HepG2 (cell line): Measurements from ENCODE around the gene MTIF3. TPM values are rescaled to one million over a fixed set of nuclear protein-coding genes. Genes with fewer than 3 reads are reported as not detected.

Source experiments
- ARID5B ChIP-seq: IDR thresholded peaks from 2 replicates; pipeline ENCODE4 v1.4.0; 2020; ENCODE audit warnings: mild to moderate bottlenecking, missing genetic modification reagents
- CENPX ChIP-seq: sonication (generic); formaldehyde crosslinking; IDR thresholded peaks from 2 replicates; pipeline ENCODE4 v1.9.0; 2021; ENCODE audit warnings: mild to moderate bottlenecking, missing genetic modification reagents, moderate library complexity
- GLMP ChIP-seq: sonication (generic); formaldehyde crosslinking; IDR thresholded peaks from 2 replicates; pipeline ENCODE4 v1.9.0; 2021; ENCODE audit warnings: missing genetic modification reagents, mild to moderate bottlenecking, borderline replicate concordance
- NCOA5 ChIP-seq: sonication (generic); formaldehyde crosslinking; IDR thresholded peaks from 2 replicates; pipeline ENCODE4 v1.4.0; 2020; ENCODE audit warnings: missing genetic modification reagents
- ONECUT2 ChIP-seq: sonication (generic); formaldehyde crosslinking; IDR thresholded peaks from 2 replicates; pipeline ENCODE4 v1.4.0; 2020; ENCODE audit warnings: missing genetic modification reagents
- PAF1 ChIP-seq: IDR thresholded peaks from 2 replicates; pipeline ENCODE4 v1.6.1; 2016; ENCODE audit warnings: missing genetic modification reagents, missing compliant biosample characterization
- RFX5 ChIP-seq: IDR thresholded peaks from 2 replicates; pipeline ENCODE4 v1.6.1; 2011; ENCODE audit warnings: low read depth, low read length, improper control_type of control experiment
- TBX2 ChIP-seq: sonication (generic); formaldehyde crosslinking; IDR thresholded peaks from 2 replicates; pipeline ENCODE4 v1.5.0; 2020; ENCODE audit warnings: missing genetic modification reagents, mild to moderate bottlenecking, borderline replicate concordance
- ZBTB10 ChIP-seq: sonication (generic); formaldehyde crosslinking; IDR thresholded peaks from 2 replicates; pipeline ENCODE4 v1.4.0; 2020; ENCODE audit warnings: missing genetic modification reagents, borderline replicate concordance
- ZC3H13 ChIP-seq: sonication (generic); formaldehyde crosslinking; IDR thresholded peaks from 2 replicates; pipeline ENCODE4 v1.8.1; 2023; ENCODE audit warnings: mild to moderate bottlenecking, missing genetic modification reagents, moderate library complexity
- ZFX ChIP-seq: sonication (generic); formaldehyde crosslinking; IDR thresholded peaks from 2 replicates; pipeline ENCODE4 v1.4.0; 2020; ENCODE audit warnings: mild to moderate bottlenecking, low read depth, missing genetic modification reagents, moderate library complexity
- ZKSCAN8 ChIP-seq: IDR thresholded peaks from 2 replicates; pipeline ENCODE4 v1.6.1; 2016; ENCODE audit warnings: borderline replicate concordance, missing genetic modification reagents, missing compliant biosample characterization
- ZNF263 ChIP-seq: sonication (generic); formaldehyde crosslinking; IDR thresholded peaks from 2 replicates; pipeline ENCODE4 v1.4.0; 2020; ENCODE audit warnings: missing genetic modification reagents
- ZNF280D ChIP-seq: sonication (generic); formaldehyde crosslinking; IDR thresholded peaks from 2 replicates; pipeline ENCODE4 v1.5.1; 2020; ENCODE audit warnings: mild to moderate bottlenecking, missing genetic modification reagents
- ZNF33B ChIP-seq: sonication (generic); formaldehyde crosslinking; IDR thresholded peaks from 2 replicates; pipeline ENCODE4 v1.5.1; 2020; ENCODE audit warnings: mild to moderate bottlenecking, missing genetic modification reagents
- ZNF563 ChIP-seq: sonication (generic); formaldehyde crosslinking; IDR thresholded peaks from 2 replicates; pipeline ENCODE4 v1.8.0; 2022; ENCODE audit warnings: mild to moderate bottlenecking, moderate library complexity, missing genetic modification reagents
- ZNF572 ChIP-seq: sonication (generic); formaldehyde crosslinking; IDR thresholded peaks from 2 replicates; pipeline ENCODE4 v1.5.1; 2020; ENCODE audit warnings: mild to moderate bottlenecking, missing genetic modification reagents
- ZNF614 ChIP-seq: IDR thresholded peaks from 2 replicates; pipeline ENCODE4 v1.6.1; 2018; ENCODE audit warnings: missing biosample characterization, missing genetic modification reagents, inconsistent platforms, borderline replicate concordance
- ZNF850 ChIP-seq: sonication (generic); formaldehyde crosslinking; conservative IDR thresholded peaks from 2 replicates; pipeline ENCODE4 v1.9.0; 2021; ENCODE audit warnings: mild to moderate bottlenecking, missing genetic modification reagents
- polyA plus RNA-seq, 8 experiments: library from polyadenylated mRNA; depleted of rRNA in 3 of 8; stranded (reverse) in 7 of 8; unstranded in 1 of 8; fragments of >200 nt; fragmentation: Illumina TruSeq in 4 of 8; extraction: Trizol in 4 of 8; gene quantifications; 2 replicates each; pipeline versions ENCODE4 v1.2.1 to v1.2.3, GENCODE V29; 2011 to 2016; ENCODE audit warnings: low read depth in 4 of 8, missing spikeins in 1 of 8, mixed read lengths in 1 of 8; ENCODE audit not compliant: insufficient read depth in 1 of 8
- total RNA-seq, 5 experiments: library from RNA; depleted of rRNA; stranded (reverse); fragments of >200 nt; fragmentation: Illumina TruSeq; extraction: Trizol; gene quantifications; 2 replicates each; pipeline ENCODE4 v1.2.3, GENCODE V29; 2016; ENCODE audit warnings: low read depth in 1 of 5

MTIF3 gene
- total and polyA plus RNA-seq, 2 of the 13 experiments (the other 11 are each of a cell fraction or from before 2014, with no cell fraction given): 33.7 to 40.6 TPM

- TF ChIP-seq ARID5B (CRISPR knock-in tag) (peak; percentile 72; the same call in 1 of the 2 replicates), ZNF572 (CRISPR knock-in tag) (no peak), ZC3H13 (no peak), ZNF33B (CRISPR knock-in tag) (0 out of 2 replicates have a peak, but pooled peaks have one; percentile 25), RFX5 (no peak), PAF1 (CRISPR knock-in tag) (no peak), ZBTB10 (CRISPR knock-in tag) (no peak), TBX2 (peak; percentile 85), CENPX (CRISPR knock-in tag) (no peak), ZNF614 (0 out of 2 replicates have a peak, but pooled peaks have one; percentile 17), ONECUT2 (no peak), NCOA5 (CRISPR knock-in tag) (no peak), ZNF563 (peak; percentile 75; the same call in 1 of the 2 replicates), GLMP (CRISPR knock-in tag) (no peak), ZKSCAN8 (CRISPR knock-in tag) (no peak), ZFX (CRISPR knock-in tag) (peak; percentile 60; the same call in 1 of the 2 replicates), ZNF850 (CRISPR knock-in tag) (no peak), ZNF263 (CRISPR knock-in tag) (0 out of 2 replicates have a peak, but pooled peaks have one; percentile 55), ZNF280D (CRISPR knock-in tag) (peak; percentile 80)
These were observed 54.0 kb downstream of the MTIF3 start (continued) for GRCh38 chr13:27396252-27396846.
